ENCODE data around the gene ZNF592.
"Not testable (repeated sequence)": the region's sequence is repeated elsewhere in the genome, so short reads cannot be mapped to it uniquely, and the experiment has no call there.

ZNF592 gene, protein sequence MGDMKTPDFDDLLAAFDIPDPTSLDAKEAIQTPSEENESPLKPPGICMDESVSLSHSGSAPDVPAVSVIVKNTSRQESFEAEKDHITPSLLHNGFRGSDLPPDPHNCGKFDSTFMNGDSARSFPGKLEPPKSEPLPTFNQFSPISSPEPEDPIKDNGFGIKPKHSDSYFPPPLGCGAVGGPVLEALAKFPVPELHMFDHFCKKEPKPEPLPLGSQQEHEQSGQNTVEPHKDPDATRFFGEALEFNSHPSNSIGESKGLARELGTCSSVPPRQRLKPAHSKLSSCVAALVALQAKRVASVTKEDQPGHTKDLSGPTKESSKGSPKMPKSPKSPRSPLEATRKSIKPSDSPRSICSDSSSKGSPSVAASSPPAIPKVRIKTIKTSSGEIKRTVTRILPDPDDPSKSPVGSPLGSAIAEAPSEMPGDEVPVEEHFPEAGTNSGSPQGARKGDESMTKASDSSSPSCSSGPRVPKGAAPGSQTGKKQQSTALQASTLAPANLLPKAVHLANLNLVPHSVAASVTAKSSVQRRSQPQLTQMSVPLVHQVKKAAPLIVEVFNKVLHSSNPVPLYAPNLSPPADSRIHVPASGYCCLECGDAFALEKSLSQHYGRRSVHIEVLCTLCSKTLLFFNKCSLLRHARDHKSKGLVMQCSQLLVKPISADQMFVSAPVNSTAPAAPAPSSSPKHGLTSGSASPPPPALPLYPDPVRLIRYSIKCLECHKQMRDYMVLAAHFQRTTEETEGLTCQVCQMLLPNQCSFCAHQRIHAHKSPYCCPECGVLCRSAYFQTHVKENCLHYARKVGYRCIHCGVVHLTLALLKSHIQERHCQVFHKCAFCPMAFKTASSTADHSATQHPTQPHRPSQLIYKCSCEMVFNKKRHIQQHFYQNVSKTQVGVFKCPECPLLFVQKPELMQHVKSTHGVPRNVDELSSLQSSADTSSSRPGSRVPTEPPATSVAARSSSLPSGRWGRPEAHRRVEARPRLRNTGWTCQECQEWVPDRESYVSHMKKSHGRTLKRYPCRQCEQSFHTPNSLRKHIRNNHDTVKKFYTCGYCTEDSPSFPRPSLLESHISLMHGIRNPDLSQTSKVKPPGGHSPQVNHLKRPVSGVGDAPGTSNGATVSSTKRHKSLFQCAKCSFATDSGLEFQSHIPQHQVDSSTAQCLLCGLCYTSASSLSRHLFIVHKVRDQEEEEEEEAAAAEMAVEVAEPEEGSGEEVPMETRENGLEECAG (N-terminal part only)

DNA sequence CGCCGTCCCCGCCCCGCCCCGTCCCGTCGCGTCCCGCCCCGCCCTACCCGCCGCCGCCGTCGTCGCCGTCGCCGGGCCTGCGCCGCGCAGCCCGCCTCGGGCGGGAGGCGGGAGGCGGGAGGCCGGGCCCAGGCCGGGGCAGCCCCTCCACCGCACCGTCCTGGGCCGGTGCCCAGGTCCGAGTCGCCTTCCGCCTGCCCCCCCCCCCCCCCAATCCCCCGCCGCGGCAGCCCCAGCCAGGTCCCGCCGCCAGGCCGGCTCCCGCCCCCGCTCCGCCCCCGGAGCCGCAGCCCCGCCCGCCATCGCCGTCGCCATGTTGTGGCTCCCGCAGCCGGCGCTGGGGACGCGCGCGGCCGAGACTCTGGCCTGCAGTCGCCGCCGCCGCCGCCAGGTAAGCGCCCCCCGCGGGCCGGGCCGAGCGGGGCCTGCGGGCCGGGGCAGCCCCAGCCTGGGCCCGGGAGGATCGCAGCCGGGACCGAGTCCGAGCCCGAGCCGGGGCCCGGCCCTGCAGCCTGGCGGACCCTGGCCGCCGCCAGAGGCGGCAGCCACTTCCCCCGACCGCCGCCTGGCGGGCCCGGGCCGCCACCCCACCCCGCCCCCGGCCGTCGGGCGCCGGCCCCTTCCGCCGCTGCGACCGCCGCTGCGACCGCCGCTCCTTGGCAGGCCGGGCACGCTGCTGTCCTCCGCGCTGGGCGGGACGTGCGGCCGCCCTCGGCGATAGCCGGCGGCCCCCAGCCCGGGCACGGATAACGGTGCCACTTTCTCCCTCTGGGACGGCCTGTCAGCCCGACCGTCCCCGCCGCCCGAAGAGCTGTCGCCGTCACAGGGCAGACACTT lies at the start of gene ZNF592:
Gene ZNF592 (plus strand): TSS at position 319 of the 837 bp plus-strand sequence. CDS start 34,084 bp downstream, outside the sequence.
- in situ Hi-C loops (cut with HindIII; ENCODE audit: low sequenced_read_pairs), result no loop called here

DNA sequence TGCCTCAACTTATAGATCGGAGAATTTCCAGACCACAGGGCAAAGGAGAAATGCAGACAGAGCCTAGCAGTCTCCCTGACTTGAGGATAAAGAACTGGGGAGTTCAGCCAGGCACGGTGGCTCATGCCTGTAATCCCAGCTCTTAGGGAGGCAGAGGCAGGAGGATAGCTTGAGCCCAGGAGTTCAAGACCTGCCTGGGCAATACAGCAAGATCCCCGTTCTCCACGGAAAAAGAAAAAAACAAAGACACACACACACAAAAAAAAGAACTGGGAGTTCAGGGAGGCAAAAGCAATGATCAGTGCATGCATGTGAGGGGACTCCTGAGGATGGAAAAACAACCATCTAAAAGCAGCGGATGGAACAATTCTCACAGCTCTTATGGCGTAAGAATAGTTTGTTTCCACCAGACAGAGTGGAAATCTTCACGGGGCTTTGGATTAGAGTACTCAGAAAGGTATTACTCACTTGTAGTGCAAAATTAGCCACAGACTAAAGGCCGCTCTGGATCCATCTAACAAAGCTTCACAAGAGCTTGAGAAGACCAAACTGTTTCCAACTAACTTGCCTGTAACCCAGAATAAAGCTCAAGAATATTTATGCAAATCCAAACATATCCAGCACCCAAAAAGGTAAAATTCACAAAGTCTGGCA lies 48.7 kb upstream of the ZNF592 start:
- in situ Hi-C loops (cut with HindIII; ENCODE audit: low sequenced_read_pairs), result no loop called here

DNA sequence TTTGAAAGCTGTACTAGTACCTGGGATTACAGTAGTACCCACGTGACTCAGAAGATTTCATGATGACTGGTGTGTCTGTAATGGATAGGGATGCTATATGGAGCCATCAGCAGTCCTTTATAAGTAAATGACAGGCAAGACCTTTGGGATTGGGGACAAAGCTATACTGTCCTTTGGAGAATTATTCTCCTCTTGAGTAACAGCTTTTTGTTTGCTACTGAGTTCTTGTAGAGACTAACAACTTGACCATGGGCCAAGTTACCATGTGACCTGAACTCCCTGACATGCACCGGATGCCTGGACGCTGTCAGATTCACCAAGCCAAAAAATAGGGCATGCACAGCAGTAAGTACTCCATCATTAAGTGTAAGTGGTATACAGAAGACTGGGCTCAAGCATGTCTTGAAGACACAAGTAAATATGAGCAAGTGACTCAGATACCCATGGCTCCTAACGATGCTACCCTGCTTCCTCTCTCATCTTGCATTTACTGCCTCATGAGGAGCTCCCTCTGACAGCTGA lies 45.4 kb upstream of the ZNF592 start:
- in situ Hi-C loops (cut with HindIII; ENCODE audit: low sequenced_read_pairs), result no loop called here

DNA sequence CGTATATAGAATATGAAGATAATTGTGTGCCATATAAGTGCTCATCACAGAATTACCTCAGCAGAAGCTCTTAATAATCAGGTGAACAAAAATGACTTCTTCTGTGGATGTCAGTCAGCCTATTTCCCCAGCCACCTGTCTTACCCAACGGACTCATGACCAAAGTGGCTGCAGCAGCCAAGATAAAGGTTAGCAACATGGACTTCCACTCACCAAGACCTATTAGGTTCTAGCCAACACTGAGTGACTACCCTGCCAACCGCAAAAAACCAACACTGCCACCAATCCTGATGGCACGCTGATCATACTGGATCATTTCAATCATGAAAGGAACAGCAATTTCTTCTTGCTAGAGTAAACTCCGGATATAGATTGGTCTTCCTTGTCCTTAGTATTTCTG lies 44.6 kb upstream of the ZNF592 start:
- in situ Hi-C loops (cut with HindIII; ENCODE audit: low sequenced_read_pairs), result no loop called here

DNA sequence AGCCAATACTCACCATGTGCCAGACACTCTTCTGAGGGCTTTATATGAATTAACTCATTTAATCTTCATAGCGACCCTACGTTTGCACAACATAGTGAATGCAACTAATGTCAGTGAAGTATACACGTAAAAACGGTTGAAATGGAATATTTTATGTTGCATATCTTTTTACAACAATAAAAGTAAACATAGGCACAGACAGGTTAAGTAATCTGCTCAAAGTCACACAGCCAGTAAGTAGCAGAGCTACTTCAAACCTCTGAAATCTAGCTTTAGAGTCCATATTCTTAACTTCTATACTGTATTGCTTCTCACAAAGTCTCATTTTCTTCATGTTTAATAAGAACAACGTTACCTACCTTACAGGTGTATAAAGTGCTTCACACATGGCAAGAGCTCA lies 34.0 kb upstream of the ZNF592 start:
- in situ Hi-C loops (cut with HindIII; ENCODE audit: low sequenced_read_pairs), result no loop called here

DNA sequence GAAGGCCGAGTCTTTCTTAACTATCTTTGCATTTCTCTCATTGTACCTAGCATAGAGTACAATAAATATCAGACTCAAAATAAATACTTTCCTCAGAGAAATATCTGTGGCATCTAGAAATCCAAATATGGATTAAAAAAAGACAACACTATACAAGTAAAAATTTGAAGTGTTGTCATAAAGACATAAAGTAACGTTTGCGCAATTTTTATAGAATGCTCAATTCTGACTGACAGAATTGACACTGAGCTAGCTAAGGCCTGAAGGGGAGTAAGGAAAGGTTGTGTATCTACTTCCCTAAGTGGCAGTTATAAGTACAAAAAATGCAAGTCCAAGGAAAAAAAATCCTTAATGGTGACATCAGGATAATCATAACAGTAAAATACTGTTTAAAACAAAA lies 33.6 kb upstream of the ZNF592 start:
- in situ Hi-C loops (cut with HindIII; ENCODE audit: low sequenced_read_pairs), result no loop called here

DNA sequence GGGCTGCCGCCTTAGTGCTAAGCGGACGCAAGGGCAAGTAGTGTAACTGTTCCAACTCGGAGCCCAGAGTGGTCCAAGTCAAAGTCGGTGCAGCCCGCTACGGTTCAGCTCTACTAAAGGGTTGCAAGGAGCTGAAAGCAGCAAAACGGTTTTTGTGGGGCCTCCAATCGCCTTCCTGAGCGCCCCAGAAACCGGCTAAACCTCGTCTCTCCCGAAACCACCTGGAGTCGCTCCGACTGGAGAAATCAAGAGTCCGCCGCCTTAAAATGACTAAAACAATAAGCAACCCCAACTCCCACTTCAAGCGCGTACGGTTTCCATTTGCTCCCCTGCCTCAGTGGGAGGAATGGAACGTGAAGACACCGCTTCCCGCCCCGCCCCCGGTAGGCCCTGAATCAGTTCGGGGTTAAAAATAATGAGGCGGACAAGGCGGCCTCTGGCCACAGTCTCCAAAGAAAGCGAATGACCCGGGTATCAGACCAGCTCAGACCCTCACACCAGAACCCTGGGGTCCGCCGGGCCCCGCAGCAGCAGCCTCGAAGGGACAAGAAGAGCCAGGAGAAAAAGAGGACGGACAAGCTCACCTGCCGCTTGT lies 32.9 kb upstream of the ZNF592 start:
- in situ Hi-C loops (cut with HindIII; ENCODE audit: low sequenced_read_pairs), result no loop called here

DNA sequence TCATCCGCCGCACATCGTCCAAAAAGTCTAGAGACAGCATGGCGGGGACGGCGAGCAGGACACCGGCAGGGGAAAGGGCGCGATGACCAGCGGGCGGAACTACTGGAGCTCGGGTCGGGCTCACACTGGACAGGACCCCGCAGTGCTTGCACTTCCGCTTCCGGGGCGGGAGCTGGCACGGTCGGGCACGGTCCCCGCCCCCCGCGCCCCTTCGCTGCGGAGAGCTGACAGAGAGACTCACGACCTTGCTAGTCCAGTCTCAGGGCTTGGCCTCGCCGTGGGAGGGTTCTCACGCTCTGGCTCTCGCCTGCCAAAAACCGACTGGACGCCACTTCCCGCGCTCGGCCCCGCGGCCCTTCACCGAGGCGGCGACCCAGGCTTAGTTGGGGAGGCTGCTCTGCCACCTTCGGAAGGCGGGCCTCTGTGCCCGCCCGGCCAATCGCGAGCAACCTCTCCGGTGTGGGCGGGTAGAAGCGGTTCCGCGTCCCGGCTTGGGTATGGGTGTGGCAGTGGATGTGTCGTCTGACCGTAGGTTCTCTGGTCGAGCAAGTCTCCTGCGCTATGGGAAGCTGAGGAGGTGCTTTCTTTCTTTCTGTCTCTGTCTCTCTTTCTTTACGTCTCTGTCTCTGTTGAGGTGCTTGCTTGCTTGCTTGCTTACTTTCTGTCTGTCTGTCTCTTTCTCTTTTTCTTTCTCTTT lies 32.2 kb upstream of the ZNF592 start, which contains the start of gene SEC11A:
Gene SEC11A (minus strand): TSS at position 104 of the 697 bp plus-strand sequence. CDS start 64 bp downstream, at position 40.
- in situ Hi-C loops (cut with HindIII; ENCODE audit: low sequenced_read_pairs), result no loop called here

DNA sequence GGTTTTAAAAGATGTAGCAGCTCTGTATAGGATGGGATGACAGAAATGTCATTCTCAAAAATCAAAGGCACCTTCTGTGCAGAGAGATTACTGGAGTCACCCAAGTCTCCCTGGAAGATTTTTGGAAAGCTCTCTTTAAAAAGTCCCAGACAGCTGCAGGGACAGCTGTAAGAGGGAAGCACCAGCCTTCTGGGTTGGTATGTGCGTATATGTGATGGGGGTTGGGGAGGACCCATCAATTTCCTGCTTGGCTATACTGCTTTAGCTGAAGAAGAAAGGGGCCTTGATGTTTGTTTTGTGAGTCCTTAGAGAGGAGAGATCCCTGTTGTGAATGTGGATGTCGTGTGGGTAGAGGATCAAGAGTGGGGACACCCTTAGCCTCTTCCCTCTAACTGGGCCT lies 27.0 kb upstream of the ZNF592 start:
- in situ Hi-C loops (cut with HindIII; ENCODE audit: low sequenced_read_pairs), result no loop called here

DNA sequence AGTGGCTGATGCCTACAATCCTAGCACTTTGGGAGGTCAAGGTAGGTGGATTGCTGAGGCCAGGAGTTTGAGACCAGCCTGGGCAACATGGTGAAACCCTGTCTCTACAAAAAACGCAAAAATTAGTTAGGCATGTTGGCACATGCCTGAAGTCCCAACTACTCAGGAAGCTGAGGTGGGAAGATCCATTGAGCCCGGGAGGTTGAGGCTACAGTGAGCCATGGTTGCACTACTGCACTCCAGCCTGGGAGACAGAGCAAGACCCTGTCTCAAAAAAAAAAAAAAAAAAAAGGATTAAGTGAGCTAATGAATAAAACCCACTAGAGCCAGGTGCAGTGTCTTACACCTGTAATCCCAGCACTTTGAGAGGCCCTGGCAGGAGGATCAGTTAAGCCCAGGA lies 25.8 kb upstream of the ZNF592 start:
- in situ Hi-C loops (cut with HindIII; ENCODE audit: low sequenced_read_pairs), result no loop called here

DNA sequence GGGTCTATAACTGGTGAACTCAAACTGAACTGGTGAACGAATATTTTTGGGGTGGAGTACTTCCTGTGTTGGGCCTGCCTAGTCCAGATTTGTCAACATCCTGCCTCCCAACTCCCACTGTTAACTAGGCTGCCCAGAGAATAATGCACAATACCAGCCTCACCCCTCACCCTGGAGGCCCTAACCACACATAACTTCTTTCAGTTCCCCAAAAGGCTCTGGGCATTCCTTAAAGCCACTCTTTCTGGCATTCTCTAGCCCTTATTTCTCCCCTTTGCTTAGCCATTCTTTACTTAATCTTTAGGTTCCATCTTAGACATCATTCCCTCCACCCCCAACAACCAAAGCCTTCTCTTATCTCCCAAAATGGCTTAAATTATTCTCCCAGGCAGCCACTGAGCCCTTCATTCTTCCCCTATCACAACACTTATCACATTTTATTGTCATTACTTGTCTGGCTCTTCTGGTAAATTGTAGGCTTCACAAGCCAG lies 23.3 kb upstream of the ZNF592 start:
- in situ Hi-C loops (cut with HindIII; ENCODE audit: low sequenced_read_pairs), result no loop called here

DNA sequence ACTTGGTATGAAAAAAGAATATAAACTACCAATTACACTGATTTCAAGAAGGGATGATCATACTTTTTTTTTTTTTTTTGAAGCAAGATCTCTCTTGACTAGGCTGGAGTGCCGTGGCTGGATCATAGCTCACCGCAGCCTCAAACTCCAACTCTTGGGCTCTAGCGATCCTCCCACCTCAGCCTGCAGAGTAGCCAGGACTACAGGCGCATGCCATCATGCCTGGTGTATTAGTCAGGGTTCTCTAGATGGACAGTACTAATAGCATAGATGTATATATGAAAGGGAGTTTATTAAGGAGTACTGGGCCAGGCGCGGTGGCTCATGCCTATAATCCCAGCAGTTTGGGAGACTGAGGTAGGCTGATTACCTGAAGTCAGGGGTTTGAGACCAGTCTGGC lies 21.0 kb upstream of the ZNF592 start:
- in situ Hi-C loops (cut with HindIII; ENCODE audit: low sequenced_read_pairs), result no loop called here

DNA sequence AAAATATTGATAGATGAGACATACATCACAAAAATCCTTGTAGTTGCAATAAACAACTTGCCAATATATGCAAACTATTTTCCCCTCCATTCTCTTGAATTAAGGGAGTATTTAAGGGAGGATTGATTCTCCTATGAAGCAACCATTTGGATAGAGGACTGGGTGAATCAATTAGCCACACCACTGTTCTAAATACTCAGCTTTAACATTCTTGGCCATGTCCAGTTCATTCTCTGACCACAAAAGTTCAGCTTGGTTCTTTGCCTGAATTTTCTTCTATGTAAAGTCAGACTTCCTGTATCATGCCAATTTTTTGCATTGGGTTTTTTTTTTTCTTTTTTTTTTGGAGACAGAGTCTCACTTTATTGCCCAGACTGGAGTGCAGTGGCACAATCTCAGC lies 16.6 kb upstream of the ZNF592 start:
- in situ Hi-C loops (cut with HindIII; ENCODE audit: low sequenced_read_pairs), result no loop called here

DNA sequence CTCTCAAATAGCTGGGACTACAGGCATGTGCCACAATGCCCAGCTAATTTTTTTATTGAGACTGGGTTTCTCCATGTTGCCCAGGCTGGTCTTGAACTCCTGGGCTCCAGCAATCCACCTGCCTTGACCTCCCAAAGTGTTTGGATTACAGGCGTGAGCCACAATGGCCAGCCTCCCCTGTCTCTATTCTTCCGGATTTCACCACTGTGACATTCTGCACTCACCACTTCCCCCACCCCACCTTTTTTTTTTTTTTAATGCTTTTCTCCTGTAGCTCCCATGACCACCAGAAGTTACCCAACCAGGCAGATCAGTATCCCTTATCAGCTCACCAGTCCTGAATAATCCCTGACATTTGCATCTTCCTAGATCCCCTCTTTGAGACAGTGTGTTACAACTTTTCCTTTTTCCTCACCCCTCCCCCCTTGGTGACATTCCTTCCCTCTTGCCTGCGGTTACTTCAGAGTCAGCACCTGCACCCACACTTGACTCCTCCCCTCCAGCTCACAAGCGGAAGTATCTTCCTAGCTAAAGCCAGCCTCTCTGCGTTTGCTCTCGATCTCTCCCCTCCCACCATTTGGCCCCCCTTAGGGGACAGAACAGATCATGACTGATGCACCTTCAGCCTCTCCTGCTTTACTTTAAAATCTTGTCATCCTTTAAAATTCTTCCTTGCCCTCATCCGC lies 13.5 kb upstream of the ZNF592 start:
- in situ Hi-C loops (cut with HindIII; ENCODE audit: low sequenced_read_pairs), result no loop called here

DNA sequence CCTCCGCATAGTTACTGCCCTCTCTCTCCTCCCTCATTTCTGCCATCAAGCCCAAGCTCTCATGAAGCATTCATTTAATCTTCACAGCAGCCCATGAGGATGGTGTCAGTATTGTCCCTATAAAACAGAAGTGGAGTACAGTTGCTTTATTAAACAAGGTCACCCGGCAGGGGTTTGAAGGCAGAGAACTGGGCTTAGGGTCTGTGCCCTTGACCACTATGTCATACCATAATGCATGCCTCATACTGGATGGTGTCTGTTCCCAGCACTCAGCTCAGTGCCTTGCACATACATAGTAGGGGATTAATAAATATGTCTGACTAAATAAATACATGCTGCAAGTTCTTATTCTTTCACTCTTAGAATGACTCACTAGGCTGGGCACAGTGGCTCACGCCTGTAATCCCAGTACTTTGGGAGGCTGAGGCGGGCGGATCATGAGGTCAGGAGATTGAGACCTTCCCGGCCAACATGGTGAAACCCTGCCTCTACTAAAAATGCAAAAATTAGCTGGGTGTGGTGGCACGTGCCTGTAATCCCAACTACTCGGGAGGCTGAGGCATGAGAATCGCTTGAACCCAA lies 12.8 kb upstream of the ZNF592 start:
- in situ Hi-C loops (cut with HindIII; ENCODE audit: low sequenced_read_pairs), result not testable (repeated sequence)

DNA sequence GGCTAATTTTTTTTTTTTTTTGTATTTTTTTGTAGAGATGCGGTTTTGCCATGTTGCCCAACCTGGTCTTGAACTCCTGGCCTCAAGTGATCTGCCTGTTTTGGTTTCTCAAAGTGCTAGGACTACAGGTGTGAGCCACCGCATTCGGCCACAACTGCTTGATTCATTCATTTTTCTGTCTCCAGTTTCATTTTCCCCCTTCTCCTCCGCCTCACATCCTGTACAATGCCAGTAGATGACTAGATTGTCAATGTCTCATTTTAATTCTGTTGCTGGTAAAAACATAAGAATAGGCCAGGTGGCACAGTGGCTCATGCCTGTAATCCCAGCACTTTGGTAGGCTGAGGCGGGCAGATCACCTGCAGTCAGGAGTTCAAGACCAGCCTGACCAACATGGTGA lies 12.0 kb upstream of the ZNF592 start:
- in situ Hi-C loops (cut with HindIII; ENCODE audit: low sequenced_read_pairs), result no loop called here

DNA sequence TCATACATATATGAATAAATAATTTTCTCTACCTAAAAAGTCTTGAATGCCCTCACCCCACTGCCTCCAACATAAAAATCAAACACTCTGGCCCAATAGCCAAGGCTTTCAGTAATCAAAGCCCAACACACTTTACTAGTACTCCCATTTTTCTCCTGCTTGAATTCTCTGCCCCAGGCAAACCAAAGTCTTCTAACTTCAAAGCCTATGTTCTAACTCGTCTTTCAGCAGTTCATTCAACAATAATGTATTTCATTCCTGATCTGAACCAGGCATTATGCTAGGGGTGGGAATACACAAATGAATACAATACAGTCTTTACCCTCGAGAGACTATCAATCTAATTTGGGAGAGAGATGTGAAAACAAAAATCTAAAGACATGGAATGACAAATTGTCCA lies 11.4 kb upstream of the ZNF592 start:
- in situ Hi-C loops (cut with HindIII; ENCODE audit: low sequenced_read_pairs), result no loop called here

Data from DLD1 (cell line).